HepG2 (cell line): ENCODE results near the gene CRAT. TPM values are rescaled to one million over a fixed set of nuclear protein-coding genes. Genes with fewer than 3 reads are reported as not detected.

Source experiments
- BORCS8-MEF2B ChIP-seq: sonication (generic); formaldehyde crosslinking; IDR thresholded peaks from 2 replicates; pipeline ENCODE4 v1.8.0; 2022; ENCODE audit warnings: mild to moderate bottlenecking, missing genetic modification reagents
- CHCHD3 ChIP-seq: sonication (generic); formaldehyde crosslinking; IDR thresholded peaks from 2 replicates; pipeline ENCODE4 v1.8.0; 2022; ENCODE audit warnings: mild to moderate bottlenecking, missing genetic modification reagents, moderate library complexity
- GATAD2A ChIP-seq: IDR thresholded peaks from 2 replicates; pipeline ENCODE4 v1.6.1; 2016
- HMGA1 ChIP-seq: sonication (generic); formaldehyde crosslinking; conservative IDR thresholded peaks from 2 replicates; pipeline ENCODE4 v1.4.0; 2020; ENCODE audit warnings: missing genetic modification reagents
- HOXA5 ChIP-seq: sonication (generic); formaldehyde crosslinking; IDR thresholded peaks from 2 replicates; pipeline ENCODE4 v1.4.0; 2020; ENCODE audit warnings: missing genetic modification reagents
- HOXA9 ChIP-seq: sonication (generic); formaldehyde crosslinking; IDR thresholded peaks from 2 replicates; pipeline ENCODE4 v1.8.1; 2022; ENCODE audit warnings: missing genetic modification reagents, mild to moderate bottlenecking, moderate library complexity, borderline replicate concordance
- ISL2 ChIP-seq: sonication (generic); formaldehyde crosslinking; IDR thresholded peaks from 2 replicates; pipeline ENCODE4 v1.5.0; 2020; ENCODE audit warnings: missing genetic modification reagents
- NR1H2 ChIP-seq: sonication (generic); formaldehyde crosslinking; IDR thresholded peaks from 2 replicates; pipeline ENCODE4 v1.8.1; 2022; ENCODE audit warnings: low read depth, missing genetic modification reagents, borderline replicate concordance
- NR2F2 ChIP-seq: IDR thresholded peaks from 2 replicates; pipeline ENCODE4 v1.6.1; 2012; ENCODE audit warnings: low read depth, inconsistent platforms, borderline replicate concordance
- REPIN1 ChIP-seq: sonication (generic); formaldehyde crosslinking; IDR thresholded peaks from 2 replicates; pipeline ENCODE4 v1.8.0; 2022; ENCODE audit warnings: missing genetic modification reagents, low read depth, mild to moderate bottlenecking, borderline replicate concordance
- RFXAP ChIP-seq: sonication (generic); formaldehyde crosslinking; IDR thresholded peaks from 2 replicates; pipeline ENCODE4 v1.4.0; 2020; ENCODE audit warnings: missing genetic modification reagents, borderline replicate concordance
- RXRB ChIP-seq: IDR thresholded peaks from 2 replicates; pipeline ENCODE4 v1.6.1; 2016; ENCODE audit warnings: borderline replicate concordance, missing genetic modification reagents, missing compliant biosample characterization
- SMAD9 ChIP-seq: sonication (generic); formaldehyde crosslinking; IDR thresholded peaks from 2 replicates; pipeline ENCODE4 v1.5.1; 2020; ENCODE audit warnings: mild to moderate bottlenecking, missing genetic modification reagents
- TEAD3 ChIP-seq: optimal IDR thresholded peaks from 2 replicates; pipeline ENCODE3; 2016; ENCODE audit warnings: borderline replicate concordance
- TOPORS ChIP-seq: sonication (generic); formaldehyde crosslinking; IDR thresholded peaks from 2 replicates; pipeline ENCODE4 v1.8.0; 2023; ENCODE audit warnings: mild to moderate bottlenecking, missing genetic modification reagents
- U2AF1 ChIP-seq: fragments of 200-400 bp; formaldehyde crosslinking; optimal IDR thresholded peaks from 2 replicates; pipeline ENCODE3; 2017; ENCODE audit warnings: mild to moderate bottlenecking, low read depth, low read length
- ZBTB21 ChIP-seq: sonication (generic); formaldehyde crosslinking; IDR thresholded peaks from 2 replicates; pipeline ENCODE4 v1.4.0; 2020; ENCODE audit warnings: missing genetic modification reagents
- ZNF557 ChIP-seq: sonication (generic); formaldehyde crosslinking; IDR thresholded peaks from 2 replicates; pipeline ENCODE4 v1.4.0; 2020; ENCODE audit warnings: missing genetic modification reagents
- ZNF614 ChIP-seq: IDR thresholded peaks from 2 replicates; pipeline ENCODE4 v1.6.1; 2018; ENCODE audit warnings: missing biosample characterization, missing genetic modification reagents, inconsistent platforms, borderline replicate concordance
- polyA plus RNA-seq, 8 experiments: library from polyadenylated mRNA; depleted of rRNA in 3 of 8; stranded (reverse) in 7 of 8; unstranded in 1 of 8; fragments of >200 nt; fragmentation: Illumina TruSeq in 4 of 8; extraction: Trizol in 4 of 8; gene quantifications; 2 replicates each; pipeline versions ENCODE4 v1.2.1 to v1.2.3, GENCODE V29; 2011 to 2016; ENCODE audit warnings: low read depth in 4 of 8, missing spikeins in 1 of 8, mixed read lengths in 1 of 8; ENCODE audit not compliant: insufficient read depth in 1 of 8
- total RNA-seq, 5 experiments: library from RNA; depleted of rRNA; stranded (reverse); fragments of >200 nt; fragmentation: Illumina TruSeq; extraction: Trizol; gene quantifications; 2 replicates each; pipeline ENCODE4 v1.2.3, GENCODE V29; 2016; ENCODE audit warnings: low read depth in 1 of 5
- TF ChIP-seq, protein P1 (sequence below): sonication (generic); formaldehyde crosslinking; IDR thresholded peaks from 2 replicates; pipeline ENCODE4 v1.4.0; 2020; ENCODE audit warnings: mild to moderate bottlenecking, low read depth, missing genetic modification reagents
- TF ChIP-seq, protein P2 (sequence below): sonication (generic); formaldehyde crosslinking; IDR thresholded peaks from 2 replicates; pipeline ENCODE4 v1.8.0; 2022; ENCODE audit warnings: missing genetic modification reagents, low read depth, mild to moderate bottlenecking, borderline replicate concordance
- TF ChIP-seq, protein P3 (sequence below): sonication (generic); formaldehyde crosslinking; IDR thresholded peaks from 2 replicates; pipeline ENCODE4 v1.4.0; 2020; ENCODE audit warnings: mild to moderate bottlenecking, missing genetic modification reagents
- TF ChIP-seq, protein P4 (sequence below): sonication (generic); formaldehyde crosslinking; IDR thresholded peaks from 2 replicates; pipeline ENCODE4 v1.4.0; 2020; ENCODE audit warnings: missing genetic modification reagents, borderline replicate concordance
- TF ChIP-seq, protein P5 (sequence below): sonication (generic); formaldehyde crosslinking; IDR thresholded peaks from 2 replicates; pipeline ENCODE4 v1.8.0; 2022; ENCODE audit warnings: missing genetic modification reagents, mild to moderate bottlenecking, borderline replicate concordance

Gene CRAT
- total and polyA plus RNA-seq, 2 of the 13 experiments (the other 11 are each of a cell fraction or from before 2014, with no cell fraction given) = 26.1 to 26.6 TPM

DNA sequence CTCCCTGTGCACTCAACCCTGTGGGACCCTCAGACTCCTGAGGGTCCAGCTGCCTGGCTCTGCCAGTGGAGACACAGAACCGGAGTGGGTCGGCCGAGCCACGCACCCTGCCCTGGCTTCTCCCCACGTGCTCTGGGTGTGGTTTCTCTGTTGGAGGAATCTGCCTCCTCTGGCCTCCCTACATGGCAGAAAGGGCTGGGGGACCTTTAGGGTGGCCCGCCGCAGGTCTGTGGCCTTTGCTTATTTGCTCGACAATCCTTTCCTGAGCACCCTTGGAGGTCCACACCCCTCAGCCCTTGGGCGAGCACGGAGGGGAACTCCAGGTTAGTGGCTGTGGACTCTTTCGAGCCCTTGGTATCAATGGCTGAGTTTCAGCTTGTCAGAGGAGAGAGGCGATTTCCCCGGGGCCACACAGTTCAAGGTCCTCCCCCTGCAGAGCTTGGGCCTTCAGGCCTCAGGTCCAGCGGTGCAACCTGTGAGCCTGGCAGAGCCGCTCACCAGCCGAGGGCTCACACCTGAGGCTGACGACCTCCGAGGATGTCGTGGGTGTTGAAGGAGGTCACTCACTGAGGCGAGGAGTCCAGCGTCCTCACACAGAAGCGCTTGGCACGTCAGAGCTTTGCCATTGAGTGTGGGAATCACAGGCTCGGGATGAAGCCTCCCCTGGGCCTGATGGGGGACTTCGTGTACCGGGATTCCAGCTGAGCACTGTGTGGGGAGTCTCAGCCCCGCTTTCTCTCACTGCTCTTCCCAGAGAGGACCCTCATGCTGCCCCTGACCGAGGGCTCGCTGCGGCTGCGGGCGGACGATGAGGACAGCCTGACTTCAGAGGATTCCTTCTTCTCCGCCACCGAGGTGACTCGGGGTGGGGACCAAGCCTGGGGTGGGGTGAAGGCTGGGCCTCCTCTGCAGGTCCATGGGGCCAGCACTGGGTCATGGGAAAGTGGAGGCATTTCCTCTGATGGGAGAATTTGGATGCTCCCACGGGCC lies 50.5 kb downstream of the CRAT start (continued):
- TF ChIP-seq, protein P1, sequence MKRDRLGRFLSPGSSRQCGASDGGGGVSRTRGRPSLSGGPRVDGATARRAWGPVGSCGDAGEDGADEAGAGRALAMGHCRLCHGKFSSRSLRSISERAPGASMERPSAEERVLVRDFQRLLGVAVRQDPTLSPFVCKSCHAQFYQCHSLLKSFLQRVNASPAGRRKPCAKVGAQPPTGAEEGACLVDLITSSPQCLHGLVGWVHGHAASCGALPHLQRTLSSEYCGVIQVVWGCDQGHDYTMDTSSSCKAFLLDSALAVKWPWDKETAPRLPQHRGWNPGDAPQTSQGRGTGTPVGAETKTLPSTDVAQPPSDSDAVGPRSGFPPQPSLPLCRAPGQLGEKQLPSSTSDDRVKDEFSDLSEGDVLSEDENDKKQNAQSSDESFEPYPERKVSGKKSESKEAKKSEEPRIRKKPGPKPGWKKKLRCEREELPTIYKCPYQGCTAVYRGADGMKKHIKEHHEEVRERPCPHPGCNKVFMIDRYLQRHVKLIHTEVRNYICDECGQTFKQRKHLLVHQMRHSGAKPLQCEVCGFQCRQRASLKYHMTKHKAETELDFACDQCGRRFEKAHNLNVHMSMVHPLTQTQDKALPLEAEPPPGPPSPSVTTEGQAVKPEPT = no peak
- TF ChIP-seq ZNF557 (CRISPR knock-in tag) (no peak), NR1H2 (CRISPR knock-in tag) (no peak), U2AF1 (no peak), RFXAP (CRISPR knock-in tag) (peak; percentile 60; the same call in 1 of the 2 replicates), GATAD2A (no peak), SMAD9 (CRISPR knock-in tag) (no peak), HOXA9 (CRISPR knock-in tag) (no peak), NR2F2 (no peak), ZBTB21 (CRISPR knock-in tag) (no peak), HMGA1 (CRISPR knock-in tag) (no peak), REPIN1 (CRISPR knock-in tag) (0 out of 2 replicates have a peak, but pooled peaks have one; percentile 17), CHCHD3 (CRISPR knock-in tag) (no peak), RXRB (CRISPR knock-in tag) (peak; percentile 44; the same call in 1 of the 2 replicates), BORCS8-MEF2B (CRISPR knock-in tag) (0 out of 2 replicates have a peak, but pooled peaks have one; percentile 37), ISL2 (CRISPR knock-in tag) (no peak), ZNF614 (CRISPR knock-in tag) (no peak), TEAD3 (peak; percentile 19), HOXA5 (no peak), TOPORS (no peak)
- TF ChIP-seq, protein P2, sequence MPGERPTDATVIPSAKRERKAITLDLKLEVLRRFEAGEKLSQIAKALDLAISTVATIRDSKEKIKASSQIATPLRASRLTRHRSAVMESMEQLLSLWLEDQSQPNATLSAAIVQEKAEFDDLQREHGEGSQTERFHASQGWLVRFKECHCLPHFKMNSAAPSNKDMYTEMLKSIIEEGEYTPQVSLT (CRISPR knock-in tag) = no peak
- TF ChIP-seq, protein P3, sequence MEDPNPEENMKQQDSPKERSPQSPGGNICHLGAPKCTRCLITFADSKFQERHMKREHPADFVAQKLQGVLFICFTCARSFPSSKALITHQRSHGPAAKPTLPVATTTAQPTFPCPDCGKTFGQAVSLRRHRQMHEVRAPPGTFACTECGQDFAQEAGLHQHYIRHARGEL (CRISPR knock-in tag) = no peak
- TF ChIP-seq, protein P4, sequence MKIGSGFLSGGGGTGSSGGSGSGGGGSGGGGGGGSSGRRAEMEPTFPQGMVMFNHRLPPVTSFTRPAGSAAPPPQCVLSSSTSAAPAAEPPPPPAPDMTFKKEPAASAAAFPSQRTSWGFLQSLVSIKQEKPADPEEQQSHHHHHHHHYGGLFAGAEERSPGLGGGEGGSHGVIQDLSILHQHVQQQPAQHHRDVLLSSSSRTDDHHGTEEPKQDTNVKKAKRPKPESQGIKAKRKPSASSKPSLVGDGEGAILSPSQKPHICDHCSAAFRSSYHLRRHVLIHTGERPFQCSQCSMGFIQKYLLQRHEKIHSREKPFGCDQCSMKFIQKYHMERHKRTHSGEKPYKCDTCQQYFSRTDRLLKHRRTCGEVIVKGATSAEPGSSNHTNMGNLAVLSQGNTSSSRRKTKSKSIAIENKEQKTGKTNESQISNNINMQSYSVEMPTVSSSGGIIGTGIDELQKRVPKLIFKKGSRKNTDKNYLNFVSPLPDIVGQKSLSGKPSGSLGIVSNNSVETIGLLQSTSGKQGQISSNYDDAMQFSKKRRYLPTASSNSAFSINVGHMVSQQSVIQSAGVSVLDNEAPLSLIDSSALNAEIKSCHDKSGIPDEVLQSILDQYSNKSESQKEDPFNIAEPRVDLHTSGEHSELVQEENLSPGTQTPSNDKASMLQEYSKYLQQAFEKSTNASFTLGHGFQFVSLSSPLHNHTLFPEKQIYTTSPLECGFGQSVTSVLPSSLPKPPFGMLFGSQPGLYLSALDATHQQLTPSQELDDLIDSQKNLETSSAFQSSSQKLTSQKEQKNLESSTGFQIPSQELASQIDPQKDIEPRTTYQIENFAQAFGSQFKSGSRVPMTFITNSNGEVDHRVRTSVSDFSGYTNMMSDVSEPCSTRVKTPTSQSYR (CRISPR knock-in tag) = no peak
- TF ChIP-seq, protein P5, sequence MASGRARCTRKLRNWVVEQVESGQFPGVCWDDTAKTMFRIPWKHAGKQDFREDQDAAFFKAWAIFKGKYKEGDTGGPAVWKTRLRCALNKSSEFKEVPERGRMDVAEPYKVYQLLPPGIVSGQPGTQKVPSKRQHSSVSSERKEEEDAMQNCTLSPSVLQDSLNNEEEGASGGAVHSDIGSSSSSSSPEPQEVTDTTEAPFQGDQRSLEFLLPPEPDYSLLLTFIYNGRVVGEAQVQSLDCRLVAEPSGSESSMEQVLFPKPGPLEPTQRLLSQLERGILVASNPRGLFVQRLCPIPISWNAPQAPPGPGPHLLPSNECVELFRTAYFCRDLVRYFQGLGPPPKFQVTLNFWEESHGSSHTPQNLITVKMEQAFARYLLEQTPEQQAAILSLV (CRISPR knock-in tag) = no peak
